Nephron (organoid): Measurements from ENCODE around the gene OLIG3.

ENCODE experiments used
- H3K27ac Mint-ChIP-seq, 3 experiments: 2 replicates each; pipeline ENCODE4 v1.8.0; 2020; ENCODE audit warnings: mixed read lengths in 3 of 3, mild to moderate bottlenecking in 2 of 3, moderate library complexity in 1 of 3
- H3K27me3 Mint-ChIP-seq: 2 replicates; pipeline ENCODE4 v1.8.0; 2021; ENCODE audit warnings: low read depth, mild to moderate bottlenecking, moderate library complexity, mixed read lengths
- H3K36me3 Mint-ChIP-seq: 2 replicates; pipeline ENCODE4 v1.8.0; 2020; ENCODE audit warnings: low read depth, mixed read lengths
- H3K4me1 Mint-ChIP-seq: 2 replicates; pipeline ENCODE4 v1.8.0; 2020; ENCODE audit warnings: mixed read lengths
- H3K4me3 Mint-ChIP-seq, 3 experiments: 2 replicates each; pipeline ENCODE4 v1.8.0; 2020; ENCODE audit warnings: mild to moderate bottlenecking in 3 of 3, mixed read lengths in 3 of 3, moderate library complexity in 2 of 3
- H3K9me3 Mint-ChIP-seq: 2 replicates; pipeline ENCODE4 v1.8.0; 2020; ENCODE audit warnings: mixed read lengths
- CTCF ChIP-seq, 3 experiments: fragments of 200-600 bp; sonication (generic); IDR thresholded peaks; one replicate each; pipeline ENCODE4 v1.5.0; 2021; ENCODE audit warnings: antibody characterized with exemption in 3 of 3; ENCODE audit not compliant: unreplicated experiment in 3 of 3

OLIG3 gene

GRCh38 chr6:137471497-137471896 is 22.7 kb downstream of the OLIG3 start:
- Mint-ChIP-seq H3K27me3 (peaks cover 45% of the 10 kb centered on the region), H3K36me3 (no peaks in the 10 kb centered on the region), H3K27ac (no peak overlapping the region), H3K4me1 (no peaks in the 10 kb centered on the region), H3K9me3 (no peaks in the 10 kb centered on the region), H3K4me3 (no peak overlapping the region)
- TF ChIP-seq CTCF (IDR thresholded peaks at IDR 0.05; ENCODE audit: unreplicated experiment in 3 of 3): no peak

- Mint-ChIP-seq H3K36me3 (no peaks in the 10 kb centered on the region), H3K9me3 (no peaks in the 10 kb centered on the region)
- TF ChIP-seq CTCF (IDR thresholded peaks at IDR 0.05; ENCODE audit: unreplicated experiment in 3 of 3): no peak
Measured at GRCh38 chr6:137467211-137467610, 27.0 kb downstream of the OLIG3 start.

GRCh38 chr6:137465378-137466009 is 28.7 kb downstream of the OLIG3 start:
- Mint-ChIP-seq H3K36me3 (no peaks in the 10 kb centered on the region), H3K4me3 (no peak overlapping the region), H3K4me1 (no peaks in the 10 kb centered on the region), H3K27ac (no peak overlapping the region), H3K27me3 (peaks cover 21% of the 10 kb centered on the region), H3K9me3 (no peaks in the 10 kb centered on the region)
- TF ChIP-seq CTCF (IDR thresholded peaks at IDR 0.05; ENCODE audit: unreplicated experiment in 3 of 3): no peak

More at GRCh38 chr6:137467211-137467610, 27.0 kb downstream of the OLIG3 start:
- H3K27me3 Mint-ChIP-seq: peaks cover 34% of the 10 kb centered on the region
- H3K4me3 Mint-ChIP-seq: no peak overlapping the region
- H3K4me1 Mint-ChIP-seq: no peaks in the 10 kb centered on the region
- H3K27ac Mint-ChIP-seq: no peak overlapping the region

GRCh38 chr6:137452333-137452894 is 41.8 kb downstream of the OLIG3 start:
- no peak overlapping the region for H3K4me3 Mint-ChIP-seq
- H3K4me1 Mint-ChIP-seq: no peaks in the 10 kb centered on the region
- no peaks in the 10 kb centered on the region for H3K27me3 Mint-ChIP-seq
- no peaks in the 10 kb centered on the region for H3K9me3 Mint-ChIP-seq
- no peak overlapping the region for H3K27ac Mint-ChIP-seq
- H3K36me3 Mint-ChIP-seq: no peaks in the 10 kb centered on the region
- TF ChIP-seq CTCF (IDR thresholded peaks at IDR 0.05; ENCODE audit: unreplicated experiment in 3 of 3): no peak

- no peaks in the 10 kb centered on the region for H3K27me3 Mint-ChIP-seq
- H3K36me3 Mint-ChIP-seq: no peaks in the 10 kb centered on the region
- H3K9me3 Mint-ChIP-seq: peaks cover 28% of the 10 kb centered on the region
- no peak for TF ChIP-seq CTCF (IDR thresholded peaks at IDR 0.05; ENCODE audit: unreplicated experiment in 3 of 3)
- H3K4me1 Mint-ChIP-seq: no peaks in the 10 kb centered on the region
- H3K4me3 Mint-ChIP-seq: no peak overlapping the region
- no peak overlapping the region for H3K27ac Mint-ChIP-seq
Measured at GRCh38 chr6:137443901-137444300, 50.3 kb downstream of the OLIG3 start.
